HG03457 (cell line): Measurements from ENCODE around the gene NCDN.

Experiments used
- ATAC-seq: cut with Tn5 transposase; IDR thresholded peaks from one replicate; pipeline ENCODE4 v1.9.1; 2021; ENCODE audit warnings: moderate number of reproducible peaks; ENCODE audit not compliant: unreplicated experiment

The NCDN gene

GRCh38 chr1:35589516-35590427, 32.2 kb downstream of the NCDN start:
- ATAC-seq: no peak

GRCh38 chr1:35590476-35591040, 33.0 kb downstream of the NCDN start:
- no peak for ATAC-seq

- ATAC-seq: no peak
Observed at GRCh38 chr1:35591211-35591610, 33.6 kb downstream of the NCDN start.

GRCh38 chr1:35592991-35593769, 35.6 kb downstream of the NCDN start:
- no peak for ATAC-seq

GRCh38 chr1:35594005-35594760, 36.6 kb downstream of the NCDN start:
- ATAC-seq: no peak

- ATAC-seq: no peak
Observed at GRCh38 chr1:35595684-35596083, 38.1 kb downstream of the NCDN start.

- ATAC-seq: no peak
Observed at GRCh38 chr1:35597870-35598269, 40.3 kb downstream of the NCDN start.

- ATAC-seq: no peak
Observed at GRCh38 chr1:35598895-35599294, 41.3 kb downstream of the NCDN start.

GRCh38 chr1:35599411-35599810, 41.8 kb downstream of the NCDN start:
- no peak for ATAC-seq

GRCh38 chr1:35600593-35600992, 43.0 kb downstream of the NCDN start:
- no peak for ATAC-seq

GRCh38 chr1:35603468-35603867, 45.9 kb downstream of the NCDN start:
- no peak for ATAC-seq

GRCh38 chr1:35603941-35604340, 46.3 kb downstream of the NCDN start:
- no peak for ATAC-seq

- no peak for ATAC-seq
Observed at GRCh38 chr1:35605071-35605866, 47.7 kb downstream of the NCDN start.

GRCh38 chr1:35605867-35606182, 48.2 kb downstream of the NCDN start:
- ATAC-seq: no peak

GRCh38 chr1:35611655-35612054, 54.1 kb downstream of the NCDN start:
- no peak for ATAC-seq

GRCh38 chr1:35615440-35615839, 57.8 kb downstream of the NCDN start:
- ATAC-seq: no peak
